HCEC 1CT (cell line): ENCODE measurements around the gene PLCB3.
A peak's percentile ranks its signal among the peaks of the same experiment; 100 is the strongest.
"Not testable (repeated sequence)": the region's sequence is repeated elsewhere in the genome, so short reads cannot be mapped to it uniquely, and the experiment has no call there.

Source experiments
- DNase-seq: peaks from one replicate; pipeline ENCODE4 v3.0.0-alpha.2; 2017

The PLCB3 gene

GRCh38 chr11:64238076-64238475, 13.3 kb upstream of the PLCB3 start:
- no peak for DNase-seq

- DNase-seq: no peak
Measured at GRCh38 chr11:64238999-64239398, 12.3 kb upstream of the PLCB3 start.

- no peak for DNase-seq
Measured at GRCh38 chr11:64239662-64240434, 11.5 kb upstream of the PLCB3 start.

GRCh38 chr11:64240435-64241240, 10.7 kb upstream of the PLCB3 start, which contains the start of gene FKBP2:
Gene FKBP2 (plus strand): TSS chr11:64241095. CDS start chr11:64242388, 1,293 bp downstream.
- DNase-seq: peak; percentile 94

GRCh38 chr11:64241241-64241490, 10.2 kb upstream of the PLCB3 start:
- DNase-seq: peak; percentile 99

- DNase-seq: peak; percentile 20
Measured at GRCh38 chr11:64241491-64242374, 9.6 kb upstream of the PLCB3 start.

GRCh38 chr11:64243236-64243854, 8.0 kb upstream of the PLCB3 start:
- DNase-seq: no peak

- DNase-seq: no peak
Measured at GRCh38 chr11:64244107-64244506, 7.2 kb upstream of the PLCB3 start.

- DNase-seq: no peak
Measured at GRCh38 chr11:64244966-64245365, 6.4 kb upstream of the PLCB3 start.

- no peak for DNase-seq
Measured at GRCh38 chr11:64245401-64245796, 5.9 kb upstream of the PLCB3 start.

- peak; percentile 90 for DNase-seq
Measured at GRCh38 chr11:64245797-64246620, 5.3 kb upstream of the PLCB3 start.

- DNase-seq: not testable (repeated sequence)
Measured at GRCh38 chr11:64246621-64246870, 4.8 kb upstream of the PLCB3 start.

- peak; percentile 88 for DNase-seq
Measured at GRCh38 chr11:64246871-64247728, 4.2 kb upstream of the PLCB3 start, which contains the start of gene PPP1R14B. Gene PPP1R14B (minus strand): TSS chr11:64246943. CDS start chr11:64246673, 270 bp downstream.

- DNase-seq: no peak
Measured at GRCh38 chr11:64247729-64248531, 3.4 kb upstream of the PLCB3 start.

GRCh38 chr11:64248578-64248977, 2.8 kb upstream of the PLCB3 start:
- no peak for DNase-seq

GRCh38 chr11:64249038-64249437, 2.3 kb upstream of the PLCB3 start:
- DNase-seq: no peak

- no peak for DNase-seq
Measured at GRCh38 chr11:64249563-64250414, 1.5 kb upstream of the PLCB3 start.

GRCh38 chr11:64250415-64251015, 815 bp upstream of the PLCB3 start:
- no peak for DNase-seq

- DNase-seq: no peak
Measured at GRCh38 chr11:64251753-64252002, 348 bp downstream of the PLCB3 start.
